Activated CD8-positive, alpha-beta T cell treated with anti-CD3 and anti-CD28 coated beads, Interleukin-2, amount 10 ng/mL, durations not matched to agents 7 days and 5 days (primary cell): ENCODE measurements around the gene HRNR. TPM values are rescaled to one million over a fixed set of nuclear protein-coding genes. Genes with fewer than 3 reads are reported as not detected.

Experiments used
- ATAC-seq: fragments of 150-1000 bp; cut with Tn5 transposase; one replicate; pipeline ENCODE4 v1.10.0; 2021; ENCODE audit warnings: moderate library complexity
- CTCF ChIA-PET: fragments of 350-600 bp; sonication (Branson Sonifier 250); formaldehyde crosslinking; loops from one replicate; lab custom pipeline; 2021; ENCODE audit warnings: antibody characterized with exemption; lab: Charles Lee
- POLR2A ChIA-PET: fragments of 350-600 bp; sonication (Branson Sonifier 250); formaldehyde crosslinking; loops from one replicate; lab custom pipeline; 2021; ENCODE audit warnings: antibody characterized with exemption; lab: Charles Lee
- DNase-seq: peaks from one replicate; pipeline ENCODE4 v3.0.0-alpha.2; 2020
- H3K27ac Mint-ChIP-seq: one replicate; pipeline ENCODE4 v1.8.0; 2021; ENCODE audit warnings: mild to moderate bottlenecking, mixed read lengths
- H3K27me3 Mint-ChIP-seq: one replicate; pipeline ENCODE4 v1.8.0; 2021; ENCODE audit warnings: low read depth, mixed read lengths
- H3K36me3 Mint-ChIP-seq: one replicate; pipeline ENCODE4 v1.8.0; 2021; ENCODE audit warnings: low read depth, mixed read lengths
- H3K4me1 Mint-ChIP-seq: one replicate; pipeline ENCODE4 v1.8.0; 2021; ENCODE audit warnings: low read depth, mixed read lengths
- H3K4me3 Mint-ChIP-seq: one replicate; pipeline ENCODE4 v1.8.0; 2021; ENCODE audit warnings: mild to moderate bottlenecking, mixed read lengths
- H3K9me3 Mint-ChIP-seq: one replicate; pipeline ENCODE4 v1.8.0; 2022; ENCODE audit warnings: mixed read lengths; ENCODE audit not compliant: insufficient read depth
- total RNA-seq, 2 experiments: library from RNA; stranded (reverse); gene quantifications; one replicate each; pipeline ENCODE4 v1.2.3, GENCODE V29; 2021

HRNR gene
- total RNA-seq, 2 experiments from 2014 or later: not detected

DNA sequence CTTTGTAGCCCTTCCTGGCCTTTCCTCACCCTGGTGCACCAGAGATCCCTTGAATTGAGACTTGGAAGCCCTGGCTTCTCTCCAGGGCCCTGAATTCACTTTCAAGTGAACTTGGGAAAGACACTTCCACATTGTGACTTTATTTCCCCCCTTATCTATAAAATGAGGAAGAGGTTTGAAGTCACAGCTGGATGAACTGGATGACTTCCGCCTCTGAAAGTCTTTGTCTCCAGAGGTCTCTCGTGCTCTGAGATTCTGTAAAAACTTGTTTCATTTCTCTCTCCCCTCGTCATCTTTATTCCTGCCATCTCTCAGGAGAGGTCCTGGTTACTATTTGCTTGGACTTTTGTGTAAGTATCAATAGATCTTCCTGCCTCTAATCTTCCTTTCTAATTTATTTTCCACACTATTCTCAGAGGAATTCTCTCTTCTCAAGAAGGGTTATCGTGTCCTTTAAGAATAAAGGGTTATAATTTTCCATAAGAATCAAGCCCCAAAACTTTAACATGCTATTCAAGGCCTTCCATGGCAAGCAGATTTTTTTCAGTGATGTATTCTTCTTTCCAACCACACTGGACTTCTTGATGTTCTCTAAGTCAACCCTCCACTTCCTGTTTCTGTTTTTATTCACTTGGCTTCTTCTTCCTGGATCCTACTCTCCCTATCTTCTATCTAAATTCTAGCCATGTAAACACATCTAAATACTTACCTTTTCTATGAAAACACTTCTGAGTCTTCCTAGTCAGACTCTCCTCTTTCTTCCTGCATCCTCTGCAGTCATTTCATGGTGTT lies 58.5 kb downstream of the HRNR start:
- Mint-ChIP-seq H3K36me3 (no peaks in the 10 kb centered on the region), H3K4me3 (no peak overlapping the region), H3K9me3 (no peaks in the 10 kb centered on the region), H3K27ac (peak overlapping the region; percentile 28), H3K27me3 (peaks cover 5% of the 10 kb centered on the region), H3K4me1 (peaks cover 11% of the 10 kb centered on the region)
- ChIA-PET CTCF (interaction anchor here (1.5 kb wide), 1 partner anchor 54 kb away, joined by 3 read pairs; no protein-coding TSS in a partner anchor), POLR2A (no interaction called here)
- DNase-seq: no peak
- ATAC-seq: no peak

DNA sequence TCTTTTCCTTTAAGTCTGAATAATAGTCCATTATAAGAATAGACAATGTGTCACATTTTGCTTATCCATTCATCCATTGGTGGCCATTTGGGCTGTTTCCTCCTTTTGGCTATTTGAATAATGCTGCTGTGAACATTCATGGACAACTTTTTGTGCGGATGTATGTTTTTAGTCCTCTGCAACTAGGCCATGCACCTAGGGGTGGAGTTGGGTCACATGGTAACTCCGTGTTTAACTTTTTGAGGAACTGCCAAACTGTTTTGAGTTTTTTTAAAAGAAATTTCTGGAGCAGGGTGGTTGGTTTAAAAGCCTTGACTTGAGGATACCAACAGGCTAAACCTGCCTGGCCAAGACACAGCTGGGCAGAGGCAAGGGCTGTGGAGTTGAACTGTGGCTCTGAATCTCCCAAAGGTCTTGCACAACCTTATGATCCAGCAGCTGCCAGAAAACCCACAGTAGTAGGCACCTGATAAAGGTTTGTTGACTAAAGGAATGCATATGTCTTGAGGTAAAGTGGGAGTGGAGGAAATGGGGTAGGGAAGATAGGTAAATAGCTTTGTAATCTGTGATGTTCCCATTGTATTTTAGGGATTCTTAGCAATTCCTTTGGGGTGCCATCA lies 59.4 kb downstream of the HRNR start:
- DNase-seq (no peak), ATAC-seq (no peak)
- no peaks in the 10 kb centered on the region for H3K36me3 Mint-ChIP-seq
- H3K27me3 Mint-ChIP-seq: peaks cover 5% of the 10 kb centered on the region
- ChIA-PET CTCF (interaction anchor here (0.5 kb wide), 1 partner anchor 13 kb away, joined by 3 read pairs; no protein-coding TSS in a partner anchor), POLR2A (no interaction called here)
- H3K4me1 Mint-ChIP-seq: peaks cover 11% of the 10 kb centered on the region
- H3K9me3 Mint-ChIP-seq: no peaks in the 10 kb centered on the region
- no peak overlapping the region for H3K27ac Mint-ChIP-seq
- no peak overlapping the region for H3K4me3 Mint-ChIP-seq

DNA sequence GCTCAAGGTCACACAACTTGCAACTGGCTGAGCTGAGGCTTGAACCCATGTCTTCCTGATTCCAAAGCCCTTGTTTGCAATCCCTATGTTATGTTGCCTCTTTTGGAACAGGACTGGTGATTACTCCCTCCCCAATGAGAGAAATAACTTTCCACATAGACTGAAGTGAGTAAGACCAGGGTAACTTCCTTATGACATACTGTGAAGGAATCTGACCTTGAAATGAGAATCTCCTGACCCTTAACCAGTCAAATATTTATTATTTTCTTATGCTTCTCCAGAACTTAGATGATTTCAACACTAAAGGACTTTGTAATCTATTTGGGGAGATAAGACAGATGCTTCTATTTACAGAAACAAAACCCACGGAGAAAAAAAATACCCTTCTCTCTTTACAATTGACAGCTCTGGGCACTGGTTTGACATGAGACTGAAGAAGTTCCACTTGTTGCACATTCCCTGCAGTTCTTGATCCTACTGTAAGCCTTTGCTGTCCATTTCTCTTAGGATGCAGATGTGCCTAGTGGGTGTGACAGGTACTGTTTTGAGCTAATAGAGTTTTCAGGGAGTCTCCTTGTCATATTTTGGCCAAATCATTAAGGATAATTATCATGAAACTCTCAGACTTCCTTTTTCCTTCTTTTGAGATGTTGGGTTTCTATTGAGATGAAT lies 61.1 kb downstream of the HRNR start:
- CTCF ChIA-PET: interaction anchor here (1.1 to 1.4 kb wide), 3 partner anchors 10 to 53 kb away, joined by 3 to 4 read pairs (median 3); no protein-coding TSS in a partner anchor
- Mint-ChIP-seq H3K4me1 (peaks cover 11% of the 10 kb centered on the region), H3K27me3 (peaks cover 5% of the 10 kb centered on the region), H3K4me3 (no peak overlapping the region), H3K36me3 (no peaks in the 10 kb centered on the region), H3K9me3 (no peaks in the 10 kb centered on the region), H3K27ac (no peak overlapping the region)
- POLR2A ChIA-PET: no interaction called here
- ATAC-seq (no peak), DNase-seq (no peak)

Other genes with a start within 250 kb of the HRNR start
- gene S100A10, start 230.3 kb downstream of the HRNR start, total RNA-seq: 100 to 1,000 TPM; 540 to 571 TPM
- 100 to 1,000 TPM; 269 to 293 TPM for gene S100A11, start 187.2 kb downstream of the HRNR start, total RNA-seq
- gene TCHHL1, start 135.1 kb downstream of the HRNR start, total RNA-seq: not detected
- under 1 TPM in 1 of 2 experiments, not detected in 1; 0.08 TPM for gene TCHH, start 108.7 kb downstream of the HRNR start, total RNA-seq
- not detected for gene RPTN, start 65.0 kb downstream of the HRNR start, total RNA-seq
- not detected for gene FLG, start 101.0 kb upstream of the HRNR start, total RNA-seq
- gene FLG2, start 135.8 kb upstream of the HRNR start, total RNA-seq: not detected
- gene CRNN, start 190.1 kb upstream of the HRNR start, total RNA-seq: not detected